ENCODE data around the gene RNF112. TPM values are rescaled to one million over a fixed set of nuclear protein-coding genes. Genes with fewer than 3 reads are reported as not detected.
A peak's percentile ranks its signal among the peaks of the same experiment; 100 is the strongest.
"Not testable (repeated sequence)": the region's sequence is repeated elsewhere in the genome, so short reads cannot be mapped to it uniquely, and the experiment has no call there.

The RNF112 gene
- polyA plus RNA-seq, 6 donors from 2014 or later = not detected

- no peaks in the 10 kb centered on the region for H3K36me3 Mint-ChIP-seq
- no peak overlapping the region for H3K27ac Mint-ChIP-seq
- peaks cover 0 to 7% (median 0%) of the 10 kb centered on the region in 7 donors for H3K9me3 Mint-ChIP-seq
- DNase-seq (no peak), ATAC-seq (ENCODE audit: low read depth in 2 of 2) (no peak)
- H3K4me1 Mint-ChIP-seq = peaks cover 22 to 23% (median 22%) of the 10 kb centered on the region in 3 donors
- H3K4me3 Mint-ChIP-seq = no peak overlapping the region
- H3K27me3 Mint-ChIP-seq = peaks cover 0 to 21% (median 7%) of the 10 kb centered on the region in 3 donors
Observed at GRCh38 chr17:19457830-19458271, 46.8 kb downstream of the RNF112 start.

- not testable (repeated sequence) for ATAC-seq (ENCODE audit: low read depth in 2 of 2); H3K4me3 Mint-ChIP-seq; H3K9me3 Mint-ChIP-seq; H3K36me3 Mint-ChIP-seq; DNase-seq
- Mint-ChIP-seq H3K27ac (peak overlapping the region in 2 of 6 donors; percentile 23 to 24), H3K4me1 (peaks cover 28 to 29% (median 29%) of the 10 kb centered on the region in 3 donors), H3K27me3 (peaks cover 0 to 14% (median 4%) of the 10 kb centered on the region in 3 donors)
Observed at GRCh38 chr17:19458481-19458880, 47.4 kb downstream of the RNF112 start.

- Mint-ChIP-seq H3K4me1 (peaks cover 35 to 36% (median 35%) of the 10 kb centered on the region in 3 donors), H3K27me3 (peaks cover 0 to 14% (median 4%) of the 10 kb centered on the region in 3 donors), H3K27ac (peak overlapping the region in 2 of 6 donors; percentile 13 to 76)
- not testable (repeated sequence) for DNase-seq; H3K36me3 Mint-ChIP-seq; ATAC-seq (ENCODE audit: low read depth in 2 of 2); H3K9me3 Mint-ChIP-seq; H3K4me3 Mint-ChIP-seq
Observed at GRCh38 chr17:19459018-19459655, 48.1 kb downstream of the RNF112 start.

GRCh38 chr17:19460700-19461099 lies 49.7 kb downstream of the RNF112 start:
- H3K9me3 Mint-ChIP-seq = peaks cover 0 to 7% (median 0%) of the 10 kb centered on the region in 7 donors

GRCh38 chr17:19461116-19461515 lies 50.1 kb downstream of the RNF112 start:
- Mint-ChIP-seq H3K27me3 (peaks cover 0 to 1% (median 0%) of the 10 kb centered on the region in 3 donors), H3K27ac (peak overlapping the region; percentile 66 to 93 (median 76)), H3K36me3 (no peaks in the 10 kb centered on the region), H3K4me1 (peaks cover 41 to 45% (median 42%) of the 10 kb centered on the region in 3 donors), H3K9me3 (peaks cover 0 to 7% (median 0%) of the 10 kb centered on the region in 7 donors), H3K4me3 (peak overlapping the region in 4 of 8 donors; percentile 16 to 43 (median 24))
- ATAC-seq (ENCODE audit: low read depth in 2 of 2) (no peak), DNase-seq (no peak)

More at GRCh38 chr17:19460700-19461099, 49.7 kb downstream of the RNF112 start:
- no peak for DNase-seq
- peak overlapping the region in 4 of 6 donors; percentile 47 to 87 (median 76) for H3K27ac Mint-ChIP-seq
- H3K4me3 Mint-ChIP-seq = peak overlapping the region in 1 of 8 donors; percentile 32
- ATAC-seq (ENCODE audit: low read depth in 2 of 2) = no peak
- H3K4me1 Mint-ChIP-seq = peaks cover 41 to 45% (median 42%) of the 10 kb centered on the region in 3 donors
- no peaks in the 10 kb centered on the region for H3K36me3 Mint-ChIP-seq
- H3K27me3 Mint-ChIP-seq = peaks cover 0 to 6% (median 0%) of the 10 kb centered on the region in 3 donors

GRCh38 chr17:19461681-19462080 lies 50.6 kb downstream of the RNF112 start:
- ATAC-seq (ENCODE audit: low read depth in 2 of 2) (no peak), DNase-seq (no peak)
- peaks cover 0 to 7% (median 0%) of the 10 kb centered on the region in 7 donors for H3K9me3 Mint-ChIP-seq
- peak overlapping the region in 4 of 8 donors; percentile 16 to 43 (median 24) for H3K4me3 Mint-ChIP-seq
- H3K27ac Mint-ChIP-seq = peak overlapping the region in 5 of 6 donors; percentile 66 to 93 (median 70)
- H3K27me3 Mint-ChIP-seq = no peaks in the 10 kb centered on the region
- H3K36me3 Mint-ChIP-seq = no peaks in the 10 kb centered on the region
- H3K4me1 Mint-ChIP-seq = peaks cover 42 to 45% (median 43%) of the 10 kb centered on the region in 3 donors

- not testable (repeated sequence) for H3K36me3 Mint-ChIP-seq; ATAC-seq (ENCODE audit: low read depth in 2 of 2); H3K9me3 Mint-ChIP-seq; H3K27me3 Mint-ChIP-seq; DNase-seq
- Mint-ChIP-seq H3K4me1 (peaks cover 42 to 45% (median 45%) of the 10 kb centered on the region in 3 donors), H3K27ac (peak overlapping the region; percentile 65 to 99 (median 98)), H3K4me3 (peak overlapping the region in 5 of 8 donors; percentile 57 to 86 (median 70))
Observed at GRCh38 chr17:19462456-19463035, 51.5 kb downstream of the RNF112 start.

GRCh38 chr17:19464031-19465026 lies 53.3 kb downstream of the RNF112 start:
- Mint-ChIP-seq H3K27me3 (no peaks in the 10 kb centered on the region), H3K4me3 (peak overlapping the region in 7 of 8 donors; percentile 57 to 87 (median 83)), H3K36me3 (no peaks in the 10 kb centered on the region), H3K9me3 (peaks cover 0 to 7% (median 0%) of the 10 kb centered on the region in 7 donors), H3K4me1 (peaks cover 42 to 45% (median 45%) of the 10 kb centered on the region in 3 donors), H3K27ac (peak overlapping the region; percentile 76 to 99 (median 93))
- DNase-seq = no peak
- no peak for ATAC-seq (ENCODE audit: low read depth in 2 of 2)

Other genes starting within 250 kb of the RNF112 start
- gene EPN2, start 173.9 kb upstream of the RNF112 start, polyA plus RNA-seq (ENCODE audit: low read depth in 6 of 6) = 10 to 100 TPM in 5 of 6 donors, 1 to 10 TPM in 1; 9.8 to 35.0 (median 28.9) TPM
- 1 to 10 TPM; 1.2 to 4.1 (median 1.6) TPM for gene B9D1, start 48.5 kb upstream of the RNF112 start, polyA plus RNA-seq (ENCODE audit: low read depth in 6 of 6)
- 10 to 100 TPM in 1 of 6 donors, 1 to 10 TPM in 5; 3.5 to 11.3 (median 7.3) TPM for gene MAPK7, start 32.7 kb upstream of the RNF112 start, polyA plus RNA-seq (ENCODE audit: low read depth in 6 of 6)
- not detected for gene MFAP4, start 24.0 kb upstream of the RNF112 start, polyA plus RNA-seq (ENCODE audit: low read depth in 6 of 6)
- gene SLC47A1, start 122.6 kb downstream of the RNF112 start, polyA plus RNA-seq (ENCODE audit: low read depth in 6 of 6) = not detected
- 10 to 100 TPM; 13.5 to 28.4 (median 18.1) TPM for gene ALDH3A2, start 237.5 kb downstream of the RNF112 start, polyA plus RNA-seq (ENCODE audit: low read depth in 6 of 6)